CD8-positive, alpha-beta memory T cell (primary cell): ENCODE data around the gene LPAR6. TPM values are rescaled to one million over a fixed set of nuclear protein-coding genes. Genes with fewer than 3 reads are reported as not detected.

Experiments used
- CTCF ChIA-PET: fragments of 350-600 bp; sonication (Branson Sonifier 250); formaldehyde crosslinking; loops from one replicate; lab custom pipeline; 2021; ENCODE audit warnings: antibody characterized with exemption; lab: Charles Lee
- POLR2A ChIA-PET: fragments of 350-600 bp; sonication (Branson Sonifier 250); formaldehyde crosslinking; loops from one replicate; lab custom pipeline; 2021; ENCODE audit warnings: antibody characterized with exemption; lab: Charles Lee
- DNase-seq, 5 donors: peaks; one replicate each; pipeline versions ENCODE4 v3.0.0 to v3.0.0-alpha.2; 2020 to 2022; ENCODE audit warnings: mixed read lengths in 1 of 5
- H3K27ac ChIP-seq: one replicate; pipeline ENCODE4 v1.7.0; 2013; ENCODE audit warnings: low read depth, mild to moderate bottlenecking, low read length, moderate library complexity
- H3K27me3 ChIP-seq: 2 replicates; pipeline ENCODE4 v1.7.0; 2013; ENCODE audit warnings: low read length, mild to moderate bottlenecking; ENCODE audit not compliant: insufficient read depth, poor library complexity, severe bottlenecking
- H3K36me3 ChIP-seq: 2 replicates; pipeline ENCODE4 v1.7.0; 2013; ENCODE audit warnings: mild to moderate bottlenecking, low read length, moderate library complexity; ENCODE audit not compliant: insufficient read depth
- H3K4me1 ChIP-seq: 2 replicates; pipeline ENCODE4 v1.7.0; 2013; ENCODE audit warnings: mild to moderate bottlenecking, low read length, moderate library complexity; ENCODE audit not compliant: insufficient read depth
- H3K4me3 ChIP-seq: 2 replicates; pipeline ENCODE4 v1.7.0; 2013; ENCODE audit warnings: mild to moderate bottlenecking, low read length
- H3K9me3 ChIP-seq: 2 replicates; pipeline ENCODE4 v1.7.0; 2013; ENCODE audit warnings: mild to moderate bottlenecking, low read length
- H3K27ac Mint-ChIP-seq, 8 donors: one replicate each; pipeline ENCODE4 v1.8.0; 2020 to 2021; ENCODE audit warnings: mixed read lengths in 8 of 8, mild to moderate bottlenecking in 6 of 8, inconsistent platforms in 3 of 8, moderate library complexity in 3 of 8
- H3K27me3 Mint-ChIP-seq, 2 donors: one replicate each; pipeline ENCODE4 v1.8.0; 2020 to 2021; ENCODE audit warnings: mixed read lengths in 2 of 2, mild to moderate bottlenecking in 1 of 2, moderate library complexity in 1 of 2
- H3K36me3 Mint-ChIP-seq, 3 donors: one replicate each; pipeline ENCODE4 v1.8.0; 2020 to 2021; ENCODE audit warnings: mixed read lengths in 3 of 3, inconsistent platforms in 1 of 3, mild to moderate bottlenecking in 1 of 3
- H3K4me1 Mint-ChIP-seq, 3 donors: one replicate each; pipeline ENCODE4 v1.8.0; 2020 to 2021; ENCODE audit warnings: mixed read lengths in 3 of 3, inconsistent platforms in 1 of 3, mild to moderate bottlenecking in 1 of 3
- H3K4me3 Mint-ChIP-seq, 7 donors: one replicate each; pipeline ENCODE4 v1.8.0; 2020 to 2021; ENCODE audit warnings: mixed read lengths in 7 of 7, mild to moderate bottlenecking in 6 of 7, moderate library complexity in 4 of 7, inconsistent platforms in 2 of 7
- H3K9me3 Mint-ChIP-seq, 5 donors: one replicate each; pipeline ENCODE4 v1.8.0; 2020 to 2022; ENCODE audit warnings: mixed read lengths in 5 of 5, mild to moderate bottlenecking in 3 of 5, moderate library complexity in 2 of 5, inconsistent platforms in 1 of 5
- polyA plus RNA-seq: library from polyadenylated mRNA; unstranded; fragments of 300-500 nt; fragmentation: Illumina TruSeq; gene quantifications from one replicate; pipeline ENCODE4 v1.2.3, GENCODE V29; 2021
- total RNA-seq, 2 experiments: library from RNA; stranded (reverse); gene quantifications; one replicate each; pipeline ENCODE4 v1.2.3, GENCODE V29; 2021

The LPAR6 gene
- total and polyA plus RNA-seq, 3 experiments from 2014 or later = 7.9 to 34.2 (median 8.8) TPM

- Histone ChIP-seq H3K27me3 (no peaks in the 10 kb centered on the region), H3K4me1 (peaks cover 52% of the 10 kb centered on the region), H3K36me3 (no peaks in the 10 kb centered on the region), H3K27ac (no peak overlapping the region), H3K9me3 (no peaks in the 10 kb centered on the region), H3K4me3 (no peak overlapping the region)
- no peak for DNase-seq
- peaks cover 0 to 2% (median 0%) of the 10 kb centered on the region in 3 donors for H3K36me3 Mint-ChIP-seq
- no peaks in the 10 kb centered on the region for H3K27me3 Mint-ChIP-seq
- peak overlapping the region in 5 of 7 donors; percentile 44 to 61 (median 53) for H3K4me3 Mint-ChIP-seq
- ChIA-PET CTCF (interaction anchor here (1.0 to 3.1 kb wide), 3 partner anchors 168 to 276 kb away, joined by 4 to 20 read pairs (median 4); no protein-coding TSS in a partner anchor), POLR2A (no interaction called here)
- peak overlapping the region; percentile 64 to 90 (median 76) for H3K27ac Mint-ChIP-seq
- no peaks in the 10 kb centered on the region for H3K9me3 Mint-ChIP-seq
- peaks cover 68 to 95% (median 93%) of the 10 kb centered on the region in 3 donors for H3K4me1 Mint-ChIP-seq
These were observed 10.5 kb downstream of the LPAR6 start for GRCh38 chr13:48402325-48402932.

GRCh38 chr13:48401480-48401879 lies 11.4 kb downstream of the LPAR6 start:
- Mint-ChIP-seq H3K36me3 (peaks cover 0 to 3% (median 2%) of the 10 kb centered on the region in 3 donors), H3K27me3 (no peaks in the 10 kb centered on the region), H3K4me3 (peak overlapping the region in 6 of 7 donors; percentile 24 to 74 (median 64)), H3K9me3 (peaks cover 0 to 4% (median under 1%) of the 10 kb centered on the region in 5 donors), H3K27ac (peak overlapping the region in 6 of 8 donors; percentile 34 to 90 (median 80)), H3K4me1 (peaks cover 63 to 94% (median 85%) of the 10 kb centered on the region in 3 donors)
- POLR2A ChIA-PET = interaction anchor here (0.8 to 1.3 kb wide), 2 partner anchors 131 to 179 kb away, joined by 3 to 5 read pairs; no protein-coding TSS in a partner anchor
- no peak for DNase-seq
- Histone ChIP-seq H3K4me3 (no peak overlapping the region), H3K4me1 (peaks cover 47% of the 10 kb centered on the region), H3K27ac (no peak overlapping the region), H3K9me3 (no peaks in the 10 kb centered on the region), H3K36me3 (no peaks in the 10 kb centered on the region), H3K27me3 (no peaks in the 10 kb centered on the region)
- CTCF ChIA-PET = interaction anchor here (0.7 to 3.1 kb wide), 5 partner anchors 168 to 182 kb away, joined by 3 to 20 read pairs (median 4); no protein-coding TSS in a partner anchor

- H3K27ac ChIP-seq = no peak overlapping the region
- H3K27me3 Mint-ChIP-seq = no peaks in the 10 kb centered on the region
- H3K4me3 Mint-ChIP-seq = peak overlapping the region in 6 of 7 donors; percentile 35 to 61 (median 48)
- peaks cover 57 to 88% (median 79%) of the 10 kb centered on the region in 3 donors for H3K4me1 Mint-ChIP-seq
- H3K27ac Mint-ChIP-seq = peak overlapping the region; percentile 22 to 90 (median 78)
- H3K4me3 ChIP-seq = no peak overlapping the region
- H3K36me3 Mint-ChIP-seq = peaks cover 0 to 8% (median 7%) of the 10 kb centered on the region in 3 donors
- peaks cover 0 to 7% (median 2%) of the 10 kb centered on the region in 5 donors for H3K9me3 Mint-ChIP-seq
- no peaks in the 10 kb centered on the region for H3K36me3 ChIP-seq
- H3K4me1 ChIP-seq = peaks cover 45% of the 10 kb centered on the region
- ChIA-PET CTCF (interaction anchor here (0.7 to 3.1 kb wide), 4 partner anchors 172 to 182 kb away, joined by 3 to 20 read pairs (median 4); no protein-coding TSS in a partner anchor), POLR2A (interaction anchor here (0.8 to 1.3 kb wide), 2 partner anchors 131 to 180 kb away, joined by 3 to 5 read pairs; no protein-coding TSS in a partner anchor)
- DNase-seq = peak in 1 of 5 donors; percentile 10
- H3K9me3 ChIP-seq = no peaks in the 10 kb centered on the region
- H3K27me3 ChIP-seq = no peaks in the 10 kb centered on the region
These were observed 12.0 kb downstream of the LPAR6 start for GRCh38 chr13:48400850-48401291.

- peaks cover 2 to 14% (median 13%) of the 10 kb centered on the region in 3 donors for H3K36me3 Mint-ChIP-seq
- Histone ChIP-seq H3K36me3 (no peaks in the 10 kb centered on the region), H3K27me3 (no peaks in the 10 kb centered on the region), H3K4me3 (no peak overlapping the region), H3K4me1 (peaks cover 41% of the 10 kb centered on the region), H3K27ac (no peak overlapping the region), H3K9me3 (no peaks in the 10 kb centered on the region)
- ChIA-PET CTCF (interaction anchor here (0.9 to 1.0 kb wide), 2 partner anchors 95 to 174 kb away, joined by 3 read pairs; no protein-coding TSS in a partner anchor), POLR2A (interaction anchor here (1.3 kb wide), 1 partner anchor 132 kb away, joined by 5 read pairs; no protein-coding TSS in a partner anchor)
- DNase-seq = no peak
- no peaks in the 10 kb centered on the region for H3K27me3 Mint-ChIP-seq
- peak overlapping the region; percentile 43 to 90 (median 78) for H3K27ac Mint-ChIP-seq
- H3K9me3 Mint-ChIP-seq = peaks cover 0 to 11% (median 2%) of the 10 kb centered on the region in 5 donors
- peaks cover 51 to 86% (median 72%) of the 10 kb centered on the region in 3 donors for H3K4me1 Mint-ChIP-seq
- H3K4me3 Mint-ChIP-seq = peak overlapping the region in 2 of 7 donors; percentile 4 to 35
These were observed 12.7 kb downstream of the LPAR6 start for GRCh38 chr13:48400090-48400694.

GRCh38 chr13:48398450-48399095 lies 14.3 kb downstream of the LPAR6 start:
- no peak for DNase-seq
- no peak overlapping the region for H3K27ac ChIP-seq
- H3K27me3 ChIP-seq = no peaks in the 10 kb centered on the region
- no peak overlapping the region for H3K4me3 Mint-ChIP-seq
- no peaks in the 10 kb centered on the region for H3K36me3 ChIP-seq
- H3K9me3 Mint-ChIP-seq = peaks cover 0 to 11% (median 2%) of the 10 kb centered on the region in 5 donors
- ChIA-PET POLR2A (interaction anchor here (0.8 kb wide), 1 partner anchor 16 kb away, joined by 3 read pairs; no protein-coding TSS in a partner anchor), CTCF (interaction anchor here (1.6 kb wide), 1 partner anchor 182 kb away, joined by 4 read pairs; no protein-coding TSS in a partner anchor)
- H3K4me3 ChIP-seq = no peak overlapping the region
- peaks cover 39 to 70% (median 56%) of the 10 kb centered on the region in 3 donors for H3K4me1 Mint-ChIP-seq
- no peaks in the 10 kb centered on the region for H3K27me3 Mint-ChIP-seq
- no peaks in the 10 kb centered on the region for H3K9me3 ChIP-seq
- H3K4me1 ChIP-seq = peaks cover 29% of the 10 kb centered on the region
- peak overlapping the region in 6 of 8 donors; percentile 21 to 72 (median 58) for H3K27ac Mint-ChIP-seq
- peaks cover 3 to 26% (median 24%) of the 10 kb centered on the region in 3 donors for H3K36me3 Mint-ChIP-seq

GRCh38 chr13:48397744-48398143 lies 15.2 kb downstream of the LPAR6 start:
- H3K27me3 ChIP-seq = no peaks in the 10 kb centered on the region
- Mint-ChIP-seq H3K4me3 (no peak overlapping the region), H3K9me3 (peaks cover 2 to 17% (median 3%) of the 10 kb centered on the region in 5 donors), H3K27ac (peak overlapping the region in 4 of 8 donors; percentile 26 to 69 (median 53)), H3K4me1 (peaks cover 32 to 65% (median 48%) of the 10 kb centered on the region in 3 donors), H3K27me3 (no peaks in the 10 kb centered on the region), H3K36me3 (peaks cover 11 to 34% (median 32%) of the 10 kb centered on the region in 3 donors)
- H3K4me1 ChIP-seq = peaks cover 21% of the 10 kb centered on the region
- no peaks in the 10 kb centered on the region for H3K36me3 ChIP-seq
- H3K27ac ChIP-seq = no peak overlapping the region
- ChIA-PET CTCF (interaction anchor here (1.6 kb wide), 1 partner anchor 183 kb away, joined by 4 read pairs; no protein-coding TSS in a partner anchor), POLR2A (interaction anchor here (0.8 kb wide), 1 partner anchor 17 kb away, joined by 3 read pairs; no protein-coding TSS in a partner anchor)
- H3K9me3 ChIP-seq = no peaks in the 10 kb centered on the region
- H3K4me3 ChIP-seq = no peak overlapping the region
- no peak for DNase-seq

- H3K9me3 Mint-ChIP-seq = peaks cover 12 to 29% (median 15%) of the 10 kb centered on the region in 5 donors
- Histone ChIP-seq H3K4me1 (no peaks in the 10 kb centered on the region), H3K9me3 (no peaks in the 10 kb centered on the region), H3K4me3 (no peak overlapping the region), H3K36me3 (no peaks in the 10 kb centered on the region), H3K27me3 (no peaks in the 10 kb centered on the region), H3K27ac (no peak overlapping the region)
- H3K36me3 Mint-ChIP-seq = peaks cover 29 to 61% (median 56%) of the 10 kb centered on the region in 3 donors
- no peaks in the 10 kb centered on the region for H3K27me3 Mint-ChIP-seq
- H3K4me1 Mint-ChIP-seq = peaks cover 10 to 47% (median 18%) of the 10 kb centered on the region in 3 donors
- ChIA-PET POLR2A (no interaction called here), CTCF (no interaction called here)
- DNase-seq = no peak
- no peak overlapping the region for H3K27ac Mint-ChIP-seq
- H3K4me3 Mint-ChIP-seq = no peak overlapping the region
These were observed 19.2 kb downstream of the LPAR6 start for GRCh38 chr13:48393698-48394085.
